A549 treated with RU486 at 1 μM for 4 hours (cell line): Measurements from ENCODE around the gene CTAGE9. TPM values are rescaled to one million over a fixed set of nuclear protein-coding genes. Genes with fewer than 3 reads are reported as not detected.

ENCODE experiments used
- total RNA-seq: library from RNA; stranded (reverse); fragments of 200-300 nt; extraction: Qiagen RNA extraction; gene quantifications from 5 replicates; pipeline ENCODE4 v1.2.3, GENCODE V29; 2022; ENCODE audit warnings: low read depth

Gene CTAGE9, protein sequence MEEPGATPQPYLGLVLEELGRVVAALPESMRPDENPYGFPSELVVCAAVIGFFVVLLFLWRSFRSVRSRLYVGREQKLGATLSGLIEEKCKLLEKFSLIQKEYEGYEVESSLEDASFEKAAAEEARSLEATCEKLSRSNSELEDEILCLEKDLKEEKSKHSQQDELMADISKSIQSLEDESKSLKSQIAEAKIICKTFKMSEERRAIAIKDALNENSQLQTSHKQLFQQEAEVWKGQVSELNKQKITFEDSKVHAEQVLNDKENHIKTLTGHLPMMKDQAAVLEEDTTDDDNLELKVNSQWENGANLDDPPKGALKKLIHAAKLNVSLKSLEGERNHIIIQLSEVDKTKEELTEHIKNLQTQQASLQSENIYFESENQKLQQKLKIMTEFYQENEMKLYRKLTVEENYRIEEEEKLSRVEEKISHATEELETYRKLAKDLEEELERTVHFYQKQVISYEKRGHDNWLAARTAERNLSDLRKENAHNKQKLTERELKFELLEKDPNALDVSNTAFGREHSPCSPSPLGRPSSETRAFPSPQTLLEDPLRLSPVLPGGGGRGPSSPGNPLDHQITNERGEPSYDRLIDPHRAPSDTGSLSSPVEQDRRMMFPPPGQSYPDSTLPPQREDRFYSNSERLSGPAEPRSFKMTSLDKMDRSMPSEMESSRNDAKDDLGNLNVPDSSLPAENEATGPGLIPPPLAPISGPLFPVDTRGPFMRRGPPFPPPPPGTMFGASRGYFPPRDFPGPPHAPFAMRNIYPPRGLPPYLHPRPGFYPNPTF
- total RNA-seq = not detected in 5 replicates

DNA sequence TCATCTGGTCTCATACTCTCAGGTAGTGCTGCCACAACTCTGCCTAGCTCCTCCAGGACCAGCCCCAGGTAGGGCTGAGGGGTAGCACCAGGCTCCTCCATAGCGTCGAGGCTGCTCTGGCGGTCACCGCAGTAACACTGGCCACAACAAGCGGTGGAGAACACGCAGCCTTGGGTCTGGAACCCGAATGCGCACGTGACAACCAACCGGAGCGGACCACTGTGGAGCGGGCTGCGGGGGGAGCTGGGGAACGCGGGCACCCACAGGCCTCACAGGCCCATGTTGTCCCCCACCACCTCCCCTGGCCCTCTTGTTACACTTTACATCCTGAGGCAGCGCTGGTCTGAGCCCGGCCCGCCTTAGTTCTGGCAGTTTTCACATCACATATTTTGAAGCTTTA, at the start of gene CTAGE9:
Gene CTAGE9, minus strand, starts transcription at position 101 of the 400 bp plus-strand sequence. Its CDS starts 0 bp downstream, at position 101.

Other genes starting within 250 kb of the CTAGE9 start
- gene ARG1, start 137.8 kb downstream of the CTAGE9 start, total RNA-seq = not detected in 5 replicates
- gene MED23, start 82.8 kb downstream of the CTAGE9 start, total RNA-seq = 4.5 to 7.3 TPM (median 7.1 TPM) in 5 replicates
- gene ENPP3, start 73.7 kb downstream of the CTAGE9 start, total RNA-seq = not detected in 5 replicates
- gene OR2A4, start 9.6 kb downstream of the CTAGE9 start, total RNA-seq = not detected in 5 replicates
- gene ENPP1, start 97.0 kb upstream of the CTAGE9 start, total RNA-seq = 0.95 to 1.7 TPM (median 1.6 TPM) in 5 replicates
- 22.3 to 35.2 TPM (median 29.9 TPM) in 5 replicates for gene CCN2, start 240.4 kb upstream of the CTAGE9 start, total RNA-seq